Muscle of back (tissue), 11 donors: ENCODE measurements around the gene TECTB. TPM values are rescaled to one million over a fixed set of nuclear protein-coding genes. Genes with fewer than 3 reads are reported as not detected.

Source experiments
- DNase-seq, 3 donors: peaks; one replicate each; pipeline versions ENCODE4 v3.0.0 to v3.0.0-alpha.2; 2013
- polyA plus RNA-seq, 10 donors: library from polyadenylated mRNA; unstranded; fragments of 120-200 nt; gene quantifications; one replicate each; pipeline ENCODE4 v1.2.1, GENCODE V29; 2013; ENCODE audit not compliant: insufficient read length in 10 of 10

The TECTB gene
- polyA plus RNA-seq, 10 donors: 0.07 TPM; not detected in 9

DNA sequence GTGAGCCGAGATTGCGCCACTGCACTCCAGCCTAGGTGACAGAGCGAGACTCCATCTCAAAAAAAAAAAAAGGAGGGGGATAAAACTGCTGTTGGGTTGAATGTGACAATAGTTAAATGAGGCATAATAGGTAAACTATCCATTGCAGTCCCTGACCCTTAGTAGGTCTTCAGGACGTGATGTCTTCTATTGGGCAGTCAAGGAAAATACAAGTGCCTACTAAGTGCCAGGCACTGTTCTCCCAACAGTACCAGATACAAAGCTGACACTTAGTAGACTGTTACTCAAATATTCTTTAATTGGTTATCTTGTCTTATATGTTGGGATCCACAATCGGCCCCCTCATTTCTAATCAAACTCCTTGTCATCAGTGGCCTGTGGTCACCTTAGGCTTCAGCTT is 63.6 kb downstream of the TECTB start:
- DNase-seq: no peak

DNA sequence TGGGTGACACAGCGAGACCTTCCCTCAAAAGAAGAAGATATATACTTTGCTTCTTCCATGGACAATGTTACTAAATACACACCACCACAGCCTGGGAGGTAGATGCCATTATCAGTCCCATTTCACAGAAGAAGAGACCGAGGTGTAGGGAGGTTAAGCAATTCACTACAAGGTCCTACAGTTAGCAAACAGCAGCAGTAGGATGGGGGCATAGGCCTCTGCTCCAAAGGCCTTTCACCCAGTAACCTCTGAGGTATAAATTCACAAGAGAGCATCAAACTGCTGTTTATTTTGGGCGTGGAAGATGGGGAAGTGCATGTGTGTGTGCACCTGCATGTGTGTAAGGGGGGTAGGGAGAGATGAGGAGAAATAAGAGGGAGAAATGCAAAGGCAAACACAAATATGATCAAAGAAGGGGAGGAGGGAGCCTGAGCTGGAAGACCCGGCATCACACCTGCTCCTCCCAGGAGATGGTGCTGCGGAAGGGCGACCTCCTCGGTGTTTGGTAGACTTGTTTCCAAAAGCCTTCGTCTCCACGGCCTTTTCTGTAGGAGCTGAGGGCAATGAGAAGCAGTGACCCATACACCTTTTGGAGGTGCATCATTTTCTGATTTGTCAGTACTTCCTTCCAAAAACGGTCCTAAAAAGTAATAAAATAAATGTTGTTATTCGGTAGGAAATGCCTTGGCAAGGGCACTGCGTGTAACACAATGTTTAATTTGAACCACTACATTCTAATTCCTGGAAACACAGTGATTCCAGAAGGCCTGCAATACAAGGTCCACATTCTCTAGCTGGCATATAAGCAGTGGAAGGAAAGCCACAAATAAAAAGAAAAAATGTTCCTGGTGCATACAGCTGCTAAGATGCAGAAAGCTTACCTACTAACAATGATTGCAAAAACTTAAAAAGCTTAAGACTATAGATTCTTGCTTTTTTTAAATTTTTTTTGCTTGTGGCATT is 64.8 kb downstream of the TECTB start:
- no peak for DNase-seq

DNA sequence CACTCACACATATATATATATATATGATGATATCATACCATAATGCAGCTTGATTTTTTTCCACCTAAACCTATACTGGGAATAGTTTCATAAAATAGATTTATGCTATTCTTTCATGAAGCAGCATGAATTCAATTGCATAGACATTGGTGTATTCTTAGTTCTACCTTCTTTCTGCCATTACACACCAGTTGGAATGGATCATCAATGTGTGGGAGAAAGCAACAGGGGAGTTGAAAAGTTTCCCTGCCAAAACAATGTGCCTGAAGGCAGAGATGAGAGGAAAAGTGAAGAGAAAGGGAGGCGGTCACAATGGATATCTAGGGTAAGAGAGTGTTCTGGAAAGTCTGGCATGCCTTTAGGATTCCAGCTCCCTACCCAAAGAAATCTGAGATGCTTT is 65.6 kb downstream of the TECTB start:
- DNase-seq: no peak

GRCh38 chr10:112349521-112350085 is 66.4 kb downstream of the TECTB start:
- DNase-seq: no peak

DNA sequence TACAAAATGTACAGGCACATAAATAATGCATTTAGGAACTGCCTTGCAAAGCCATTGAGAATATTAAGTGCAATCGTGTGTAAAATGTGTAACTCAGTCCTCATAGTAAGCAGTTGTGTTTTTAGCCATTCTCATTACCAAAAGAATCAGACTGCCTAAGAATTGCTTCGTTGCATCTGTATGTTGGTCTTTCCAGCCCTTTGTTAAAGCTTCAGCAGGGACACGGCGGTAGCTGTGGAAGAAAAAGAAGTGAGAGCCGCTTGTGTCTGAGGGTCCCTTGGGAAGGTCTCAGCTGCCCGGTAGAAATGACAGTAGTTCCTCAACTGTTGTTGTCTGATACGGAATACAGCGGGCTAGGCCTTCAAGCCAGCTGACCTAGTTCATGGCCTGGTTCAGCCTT is 67.9 kb downstream of the TECTB start:
- DNase-seq: no peak

GRCh38 chr10:112352044-112352443 is 68.8 kb downstream of the TECTB start:
- no peak for DNase-seq

DNA sequence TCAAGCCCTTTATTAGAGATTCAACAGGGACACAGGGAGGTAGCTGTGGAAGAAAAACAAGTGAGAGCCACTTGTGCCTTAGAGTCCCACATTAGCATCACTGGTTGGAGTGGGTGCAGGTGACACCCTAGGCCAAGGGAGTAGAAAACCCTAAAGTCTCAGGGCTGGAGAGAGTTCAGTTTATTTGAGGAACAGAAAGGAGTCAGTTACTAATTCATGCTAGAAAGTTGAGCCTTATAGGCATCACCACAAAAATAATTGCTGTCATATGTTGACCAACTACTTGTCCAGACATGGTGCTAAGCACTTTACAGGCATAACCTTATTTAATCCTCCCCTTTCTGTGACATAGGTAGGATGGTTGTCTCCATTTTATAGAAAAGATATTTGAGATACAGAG is 69.8 kb downstream of the TECTB start:
- no peak for DNase-seq

Other genes with a start within 250 kb of the TECTB start
- 10 to 100 TPM in 6 of 10 donors, 1 to 10 TPM in 4; 7.4 to 12.0 (median 11.1) TPM for gene GPAM, start 99.6 kb upstream of the TECTB start, polyA plus RNA-seq
- gene ACSL5, start 90.7 kb downstream of the TECTB start, polyA plus RNA-seq: 1 to 10 TPM; 1.4 to 3.9 (median 2.9) TPM
- 10 to 100 TPM; 25.7 to 43.4 (median 32.0) TPM for gene ZDHHC6, start 163.5 kb downstream of the TECTB start, polyA plus RNA-seq
- 10 to 100 TPM; 11.9 to 18.4 (median 14.7) TPM for gene VTI1A, start 163.8 kb downstream of the TECTB start, polyA plus RNA-seq